ENCODE data around the gene PTPRK.

GRCh38 chr6:128167552-128167951 lies 352.8 kb downstream of the PTPRK start:
- TF ChIP-seq CTCF (conservative IDR thresholded peaks at IDR 0.05) (no peak), EZH2 (IDR thresholded peaks at IDR 0.05; ENCODE audit: low read depth) (no peak)
